Adipocyte (in vitro differentiated cells): ENCODE measurements around the gene MCRIP1.

ENCODE experiments used
- DNase-seq: peaks from one replicate; pipeline ENCODE4 v3.0.0-alpha.2; 2015; ENCODE audit warnings: low read depth
- H3K27me3 ChIP-seq: replicated peaks from 2 replicates; pipeline ENCODE4 v1.7.0; 2013; ENCODE audit warnings: mild to moderate bottlenecking, low read length, moderate library complexity; ENCODE audit not compliant: control insufficient read depth, insufficient read depth
- H3K36me3 ChIP-seq: 2 replicates; pipeline ENCODE4 v1.7.0; 2013; ENCODE audit warnings: low read length, mild to moderate bottlenecking, moderate library complexity; ENCODE audit not compliant: control insufficient read depth, insufficient read depth, severe bottlenecking
- H3K4me1 ChIP-seq: 2 replicates; pipeline ENCODE4 v1.7.0; 2013; ENCODE audit warnings: mild to moderate bottlenecking, low read length, moderate library complexity; ENCODE audit not compliant: control insufficient read depth, insufficient read depth
- H3K4me3 ChIP-seq: 2 replicates; pipeline ENCODE4 v1.7.0; 2013; ENCODE audit warnings: mild to moderate bottlenecking, low read length, moderate library complexity
- H3K9ac ChIP-seq: 2 replicates; pipeline ENCODE4 v1.7.0; 2013; ENCODE audit warnings: mild to moderate bottlenecking, low read length, moderate library complexity
- H3K9me3 ChIP-seq: 2 replicates; pipeline ENCODE4 v1.7.0; 2013; ENCODE audit warnings: mild to moderate bottlenecking, low read length, moderate library complexity; ENCODE audit not compliant: control insufficient read depth

MCRIP1 gene

DNA sequence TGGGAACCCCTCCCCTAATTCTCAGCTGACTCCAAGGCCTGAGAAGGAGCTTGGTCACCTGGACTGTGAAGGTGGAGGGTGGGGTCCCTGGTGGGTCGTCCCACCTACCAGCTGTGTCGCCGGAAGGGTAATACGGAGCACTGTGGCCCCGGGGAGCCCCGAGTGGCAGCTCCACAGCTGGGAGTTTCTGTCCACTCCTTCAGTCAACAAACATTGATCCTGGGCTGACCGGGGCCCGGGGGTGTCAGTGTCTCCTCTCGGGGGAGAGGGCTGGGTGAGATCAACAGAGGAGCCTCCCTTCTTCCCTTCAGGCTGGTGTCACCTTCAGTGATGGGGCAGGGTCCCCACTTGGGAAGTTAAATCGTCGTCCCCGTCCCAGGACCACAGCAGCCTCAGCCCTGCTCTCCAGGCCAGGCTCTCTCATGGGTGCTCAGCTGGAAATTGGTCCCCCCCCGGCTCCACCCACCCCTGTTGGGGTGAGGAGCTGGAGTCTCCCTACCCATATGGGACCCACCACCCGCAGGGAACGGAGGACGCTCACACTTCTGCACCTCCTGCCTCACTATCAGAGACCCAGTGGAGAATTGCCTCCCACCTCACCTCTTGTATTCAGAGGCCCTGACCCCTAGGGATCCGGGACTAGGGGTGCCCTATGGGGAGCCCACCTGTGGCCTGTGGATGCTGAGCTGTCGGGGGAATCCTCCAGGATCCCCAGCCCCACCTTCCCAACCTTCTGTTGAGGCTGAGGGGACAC lies 27.2 kb downstream of the MCRIP1 start:
- H3K4me3 ChIP-seq, result no peak overlapping the region
- no peaks in the 10 kb centered on the region for H3K4me1 ChIP-seq
- peaks cover 3% of the 10 kb centered on the region for H3K9me3 ChIP-seq
- H3K36me3 ChIP-seq, result no peaks in the 10 kb centered on the region
- H3K9ac ChIP-seq, result no peak overlapping the region
- peaks cover 51% of the 10 kb centered on the region for H3K27me3 ChIP-seq
- no peak for DNase-seq

DNA sequence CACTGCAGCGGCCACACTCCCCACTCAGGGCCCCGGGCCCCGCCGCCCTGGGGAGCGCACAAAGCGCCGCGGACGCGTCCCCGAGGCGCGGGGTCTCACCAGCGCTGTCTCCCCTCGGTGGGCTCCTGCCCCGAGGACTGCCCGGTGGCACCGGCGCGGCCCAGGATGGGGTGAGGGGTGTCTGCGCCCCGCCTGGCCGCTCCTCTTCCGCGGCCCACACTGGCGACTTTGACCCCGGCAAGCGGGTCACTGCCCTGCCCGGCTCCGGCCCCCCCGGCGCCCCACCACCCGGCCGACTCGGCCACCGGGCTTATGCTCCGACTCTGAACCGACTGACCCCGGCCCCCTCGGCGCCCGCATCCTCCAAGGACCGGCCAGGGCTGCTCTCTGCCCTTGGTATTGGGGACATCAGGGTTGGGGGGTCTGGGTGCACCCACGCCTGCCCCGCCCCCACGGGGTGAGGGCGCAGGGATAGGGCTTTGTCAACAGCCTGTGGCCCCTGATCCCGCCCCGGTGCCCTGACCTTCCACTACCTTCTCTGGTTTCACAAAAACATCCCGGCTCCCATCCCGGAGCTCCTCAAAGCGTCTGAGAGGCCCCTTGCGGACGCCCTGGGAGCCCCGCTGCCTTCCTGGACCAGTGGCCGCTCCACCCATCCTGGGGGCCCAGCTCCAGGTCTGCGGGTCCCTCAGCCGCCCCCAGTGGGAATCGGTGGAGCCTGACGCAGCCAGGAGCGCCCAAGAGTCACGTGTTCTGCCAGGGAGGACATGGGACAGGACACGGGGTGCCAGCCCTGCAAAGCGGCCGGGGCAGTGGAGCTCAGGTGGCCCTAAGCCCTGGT lies 28.3 kb downstream of the MCRIP1 start:
- no peaks in the 10 kb centered on the region for H3K36me3 ChIP-seq
- peaks cover 49% of the 10 kb centered on the region for H3K27me3 ChIP-seq
- no peaks in the 10 kb centered on the region for H3K4me1 ChIP-seq
- H3K9ac ChIP-seq, result no peak overlapping the region
- DNase-seq, result no peak
- no peak overlapping the region for H3K4me3 ChIP-seq
- H3K9me3 ChIP-seq, result peaks cover 7% of the 10 kb centered on the region

DNA sequence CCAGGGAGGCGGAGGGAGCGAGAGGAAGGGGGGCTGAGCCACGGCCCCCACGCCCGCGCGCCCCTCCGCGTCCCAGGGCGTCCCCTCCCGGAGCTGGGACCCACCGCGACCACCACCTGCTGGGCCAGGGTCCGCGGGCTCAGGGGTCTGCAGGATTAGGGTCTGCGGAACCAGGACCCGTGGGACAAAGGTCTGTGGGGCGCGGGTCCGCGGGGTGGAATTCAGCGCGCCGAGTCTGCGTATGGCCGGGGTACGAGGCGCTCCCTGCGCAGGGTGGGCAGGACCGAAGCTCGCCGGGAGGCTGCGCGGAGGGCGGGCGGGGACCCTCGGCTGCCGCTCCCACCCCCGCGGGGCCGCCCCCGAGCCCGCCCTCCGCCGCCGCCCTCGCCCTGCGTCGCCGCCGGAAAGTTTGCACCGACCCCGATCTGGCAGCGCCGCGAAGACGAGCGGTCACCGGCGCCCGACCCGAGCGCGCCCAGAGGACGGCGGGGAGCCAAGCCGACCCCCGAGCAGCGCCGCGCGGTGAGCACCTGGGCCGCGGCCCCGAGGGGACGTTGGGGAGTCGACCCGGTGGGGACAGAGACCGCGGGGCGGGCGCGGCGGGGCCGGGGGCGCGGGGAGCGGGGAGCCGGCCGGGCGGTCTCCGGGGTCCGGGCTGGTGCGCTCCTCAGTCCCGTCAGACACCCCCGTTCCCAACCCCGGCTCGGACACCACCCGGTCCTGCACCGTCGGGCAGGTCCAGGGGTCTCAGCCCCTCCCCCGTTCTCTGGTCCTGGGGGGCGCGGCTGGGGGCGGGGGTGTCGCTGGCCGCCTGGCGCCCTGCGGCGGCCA lies 29.1 kb downstream of the MCRIP1 start, which contains the start of gene GCGR:
TSS of gene GCGR (plus strand) at position 423 of the 831 bp plus-strand sequence. CDS start 4,869 bp downstream, outside the sequence.
- no peak for DNase-seq
- H3K9ac ChIP-seq, result no peak within 1 kb of the TSS
- H3K4me1 ChIP-seq, result no peaks in the 10 kb centered on the region
- H3K36me3 ChIP-seq, result no peaks in the 10 kb centered on the region
- peaks cover 8% of the 10 kb centered on the region for H3K9me3 ChIP-seq
- peaks cover 43% of the 10 kb centered on the region for H3K27me3 ChIP-seq
- H3K4me3 ChIP-seq, result no peak within 1 kb of the TSS

DNA sequence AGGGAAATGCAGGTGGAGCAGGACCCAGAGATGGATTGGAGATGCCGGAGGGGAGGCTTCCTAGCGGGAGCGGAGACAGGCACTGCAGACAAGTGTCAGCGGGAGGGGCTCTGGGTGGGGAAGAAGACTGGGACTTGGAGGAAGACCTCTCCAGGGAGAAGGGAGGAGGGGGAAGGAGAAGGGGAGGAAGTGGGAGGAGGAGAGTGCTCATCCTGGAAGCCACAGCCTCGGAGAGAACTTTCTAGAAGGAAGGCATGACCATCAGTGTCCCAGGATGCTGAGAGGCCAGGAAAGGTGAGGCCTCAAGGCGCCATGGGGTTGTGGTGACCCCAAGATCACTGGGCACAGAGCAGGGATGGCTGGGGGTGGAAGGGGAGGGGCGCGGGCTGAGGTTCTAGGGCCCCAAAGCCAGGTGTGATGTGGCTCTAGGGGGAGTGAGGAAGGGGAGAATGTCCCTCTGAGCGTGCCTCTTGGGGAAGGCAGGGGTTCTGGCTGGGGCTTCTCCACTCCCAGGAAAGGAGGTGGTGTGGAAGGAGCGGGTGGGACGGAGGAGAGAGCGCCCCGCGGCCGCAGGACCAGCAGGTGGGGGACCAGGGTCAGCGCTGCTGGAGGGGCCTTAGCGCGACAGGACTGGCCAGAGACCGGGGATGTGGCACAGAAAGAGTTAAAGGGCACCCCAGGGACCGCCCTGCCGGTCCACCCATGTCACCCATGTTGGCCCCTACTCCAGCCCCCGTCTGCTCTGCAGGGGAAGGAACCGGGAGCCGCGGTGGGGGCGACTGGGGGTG lies 30.0 kb downstream of the MCRIP1 start:
- DNase-seq, result no peak
- H3K9me3 ChIP-seq, result peaks cover 6% of the 10 kb centered on the region
- H3K36me3 ChIP-seq, result no peaks in the 10 kb centered on the region
- H3K4me3 ChIP-seq, result no peak overlapping the region
- H3K4me1 ChIP-seq, result no peaks in the 10 kb centered on the region
- peaks cover 42% of the 10 kb centered on the region for H3K27me3 ChIP-seq
- no peak overlapping the region for H3K9ac ChIP-seq

DNA sequence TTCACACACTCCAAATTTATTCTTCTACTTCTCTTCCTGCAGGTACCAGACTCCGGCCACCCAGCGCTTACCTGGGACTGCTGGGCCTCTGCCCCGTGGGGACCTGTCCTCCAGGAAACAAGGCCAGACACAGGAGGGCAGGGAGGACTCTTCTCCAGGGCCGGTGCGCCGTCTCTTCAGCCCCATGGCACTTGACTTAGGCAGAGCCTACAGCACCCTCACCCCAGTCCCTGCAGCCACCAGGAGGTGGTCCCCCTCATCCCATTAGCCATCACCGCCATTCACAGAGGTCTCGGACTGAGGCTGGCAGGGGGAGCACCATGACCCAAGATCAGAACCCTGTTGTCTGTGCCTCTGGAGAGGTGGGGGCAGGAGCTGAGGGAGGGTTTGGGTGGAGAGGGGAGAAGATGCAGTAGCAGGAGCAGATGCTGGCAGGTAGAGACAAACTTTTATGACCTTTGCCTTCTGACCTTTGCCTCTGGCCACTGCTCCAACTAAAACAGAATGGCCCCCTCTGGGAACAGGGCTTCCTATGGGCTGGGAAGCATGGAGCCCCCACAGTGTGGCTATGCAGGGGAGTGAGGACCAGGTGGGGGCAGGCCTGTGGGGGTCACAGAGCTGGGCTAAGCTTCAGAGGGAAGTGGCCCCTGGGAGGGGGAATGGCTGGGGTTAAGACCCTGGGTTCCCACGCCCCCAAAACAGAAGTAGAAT lies 30.9 kb downstream of the MCRIP1 start:
- DNase-seq, result no peak
- H3K36me3 ChIP-seq, result no peaks in the 10 kb centered on the region
- peaks cover 41% of the 10 kb centered on the region for H3K27me3 ChIP-seq
- H3K9me3 ChIP-seq, result peaks cover 6% of the 10 kb centered on the region
- H3K9ac ChIP-seq, result no peak overlapping the region
- no peaks in the 10 kb centered on the region for H3K4me1 ChIP-seq
- H3K4me3 ChIP-seq, result no peak overlapping the region

DNA sequence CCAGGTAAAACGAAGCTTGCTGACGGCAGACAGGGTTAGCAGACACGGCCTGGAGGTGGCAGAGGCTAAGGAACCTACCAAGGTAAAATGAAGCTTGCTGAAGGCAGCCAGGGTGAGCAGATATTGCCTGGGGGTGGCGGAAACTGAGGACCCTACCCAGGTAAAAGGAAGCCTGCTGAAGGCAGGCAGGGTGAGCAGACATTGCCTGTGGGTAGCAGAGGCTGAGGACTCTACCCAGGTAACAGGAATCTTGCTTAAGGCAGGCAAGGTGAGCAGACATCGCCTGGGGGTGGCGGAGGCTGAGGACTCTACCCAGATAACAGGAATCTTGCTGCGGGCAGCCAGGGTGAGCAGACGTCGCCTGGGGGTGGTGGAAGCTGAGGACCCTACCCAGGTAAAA lies 31.8 kb downstream of the MCRIP1 start:
- no peak for DNase-seq
- H3K9me3 ChIP-seq, result peaks cover 6% of the 10 kb centered on the region

DNA sequence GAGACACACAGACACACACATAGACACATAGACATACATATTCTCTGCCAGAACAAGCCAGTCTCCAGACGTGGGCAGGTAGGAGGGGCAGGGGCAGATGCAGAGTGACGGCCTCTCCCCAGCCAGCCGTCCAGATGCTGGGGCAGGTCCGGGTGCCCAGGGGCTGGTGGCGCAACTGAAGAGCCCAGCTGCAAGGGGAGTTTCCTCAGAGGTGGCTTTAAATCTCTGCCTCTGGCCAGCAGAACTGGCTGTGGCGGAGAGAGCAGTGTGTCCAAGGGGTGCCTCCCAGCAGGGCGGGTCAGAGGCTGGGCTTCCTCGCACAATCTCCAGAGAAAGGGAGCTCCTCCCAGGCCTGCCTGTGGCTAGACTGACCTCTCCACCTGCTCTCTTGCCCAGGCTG lies 38.6 kb downstream of the MCRIP1 start:
- Histone ChIP-seq H3K9me3 (no peaks in the 10 kb centered on the region), H3K4me1 (no peaks in the 10 kb centered on the region), H3K4me3 (no peak overlapping the region), H3K27me3 (peaks cover 17% of the 10 kb centered on the region), H3K36me3 (no peaks in the 10 kb centered on the region), H3K9ac (no peak overlapping the region)
- DNase-seq, result no peak

More for the DNA sequence above, 31.8 kb downstream of the MCRIP1 start:
- no peak overlapping the region for H3K4me3 ChIP-seq
- H3K36me3 ChIP-seq, result no peaks in the 10 kb centered on the region
- H3K9ac ChIP-seq, result no peak overlapping the region
- peaks cover 36% of the 10 kb centered on the region for H3K27me3 ChIP-seq
- H3K4me1 ChIP-seq, result no peaks in the 10 kb centered on the region

DNA sequence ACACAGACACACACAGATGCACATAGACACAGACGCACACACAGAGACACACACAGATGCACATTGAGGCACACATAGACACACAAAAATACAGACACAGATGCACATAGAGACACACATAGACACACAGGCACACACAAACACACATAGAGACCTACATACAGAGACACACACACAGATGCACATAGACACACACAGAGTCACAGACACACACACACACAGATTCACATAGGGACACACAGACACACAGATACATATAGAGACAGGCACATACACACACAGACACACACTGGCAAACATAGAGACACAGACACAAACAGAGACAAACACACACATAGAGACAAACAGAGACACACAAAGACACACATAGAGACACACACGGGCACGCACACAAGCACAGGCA lies 39.0 kb downstream of the MCRIP1 start:
- Histone ChIP-seq H3K27me3 (peaks cover 17% of the 10 kb centered on the region), H3K9me3 (no peaks in the 10 kb centered on the region), H3K4me3 (no peak overlapping the region), H3K4me1 (no peaks in the 10 kb centered on the region), H3K36me3 (no peaks in the 10 kb centered on the region), H3K9ac (no peak overlapping the region)
- no peak for DNase-seq

DNA sequence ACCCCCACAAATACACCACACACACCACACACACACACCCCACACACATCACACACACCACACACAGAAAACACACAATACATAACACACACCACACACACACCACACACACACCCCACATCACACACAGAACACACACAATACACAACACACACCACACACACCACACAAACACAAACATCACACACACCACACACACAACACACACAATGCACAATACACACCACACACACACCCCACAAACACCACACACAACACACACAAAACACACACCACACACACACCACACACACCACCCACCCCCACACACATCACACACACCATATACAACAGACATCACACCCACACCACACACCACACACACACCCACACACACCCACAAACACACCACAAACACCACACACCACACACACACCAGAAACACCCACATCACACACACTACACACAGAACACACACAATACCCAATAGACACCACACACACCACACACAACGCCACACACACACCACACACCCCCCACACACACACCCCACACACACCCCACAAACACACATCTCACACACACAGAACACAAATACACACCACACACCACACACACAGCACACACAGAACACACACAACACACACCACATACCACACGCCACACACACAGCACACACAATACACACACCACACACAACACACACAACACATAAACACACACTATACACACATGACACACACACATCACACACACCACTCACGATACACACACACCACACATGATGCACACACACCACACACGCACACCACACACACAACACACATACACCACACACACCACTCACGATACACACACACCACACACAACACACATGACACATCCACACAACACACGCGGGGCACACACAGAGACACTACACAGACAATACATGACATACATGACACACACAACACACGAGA lies 40.1 kb downstream of the MCRIP1 start:
- no peaks in the 10 kb centered on the region for H3K4me1 ChIP-seq
- no peak overlapping the region for H3K9ac ChIP-seq
- no peak for DNase-seq
- no peak overlapping the region for H3K4me3 ChIP-seq
- no peaks in the 10 kb centered on the region for H3K9me3 ChIP-seq
- H3K27me3 ChIP-seq, result peaks cover 17% of the 10 kb centered on the region
- H3K36me3 ChIP-seq, result no peaks in the 10 kb centered on the region
